NCI-H1436 (cell line): ENCODE results near the gene FRMD1.
"Not testable (repeated sequence)": the region's sequence is repeated elsewhere in the genome, so short reads cannot be mapped to it uniquely, and the experiment has no call there.

ENCODE experiments used
- DNase-seq: peaks from one replicate; lab custom pipeline; 2025; lab: John Stamatoyannopoulos, UW

FRMD1 gene

GRCh38 chr6:168078175-168078942 lies 653 bp downstream of the FRMD1 start:
- DNase-seq, result no peak

- DNase-seq, result not testable (repeated sequence)
These were observed 1.6 kb downstream of the FRMD1 start for GRCh38 chr6:168077401-168077800.

GRCh38 chr6:168075787-168076202 lies 3.2 kb downstream of the FRMD1 start:
- no peak for DNase-seq

- DNase-seq, result no peak
These were observed 3.8 kb downstream of the FRMD1 start for GRCh38 chr6:168075216-168075615.

- no peak for DNase-seq
These were observed 4.9 kb downstream of the FRMD1 start for GRCh38 chr6:168073937-168074730.

GRCh38 chr6:168072730-168073129 lies 6.3 kb downstream of the FRMD1 start:
- DNase-seq, result no peak

GRCh38 chr6:168072261-168072660 lies 6.8 kb downstream of the FRMD1 start:
- no peak for DNase-seq

GRCh38 chr6:168071620-168072019 lies 7.4 kb downstream of the FRMD1 start:
- DNase-seq, result peak; percentile 16

- DNase-seq, result no peak
These were observed 8.2 kb downstream of the FRMD1 start for GRCh38 chr6:168070804-168071203.

- DNase-seq, result no peak
These were observed 11.8 kb downstream of the FRMD1 start for GRCh38 chr6:168067081-168067759.

- no peak for DNase-seq
These were observed 14.7 kb downstream of the FRMD1 start for GRCh38 chr6:168064226-168064807.

- no peak for DNase-seq
These were observed 15.6 kb downstream of the FRMD1 start for GRCh38 chr6:168063431-168063830.

- DNase-seq, result no peak
These were observed 16.4 kb downstream of the FRMD1 start for GRCh38 chr6:168062346-168063289.

GRCh38 chr6:168061269-168062210 lies 17.5 kb downstream of the FRMD1 start:
- DNase-seq, result peak; percentile 74

- DNase-seq, result no peak
These were observed 18.5 kb downstream of the FRMD1 start for GRCh38 chr6:168060521-168060931.

GRCh38 chr6:168058691-168059551 lies 20.1 kb downstream of the FRMD1 start:
- no peak for DNase-seq

- DNase-seq, result no peak
These were observed 21.2 kb downstream of the FRMD1 start for GRCh38 chr6:168057836-168058235.

GRCh38 chr6:168056892-168057527 lies 22.0 kb downstream of the FRMD1 start:
- no peak for DNase-seq
